Central memory CD8-positive, alpha-beta T cell (primary cell): ENCODE measurements around the gene RNF8.
"Not testable (repeated sequence)": the region's sequence is repeated elsewhere in the genome, so short reads cannot be mapped to it uniquely, and the experiment has no call there.

Experiments used
- ATAC-seq: fragments of 150-1000 bp; cut with Tn5 transposase; replicated peaks from 2 replicates; pipeline ENCODE4 v1.10.0; 2022; ENCODE audit warnings: mild to moderate bottlenecking, moderate FRiP score, moderate number of reproducible peaks; ENCODE audit not compliant: poor library complexity, severe bottlenecking; ENCODE audit errors: extremely low read depth
- DNase-seq, 2 donors: peaks; one replicate each; pipeline ENCODE4 v3.0.0; 2021; ENCODE audit warnings: low spot score in 2 of 2
- H3K27ac Mint-ChIP-seq: one replicate; pipeline ENCODE4 v1.8.0; 2022; ENCODE audit warnings: low read depth, mild to moderate bottlenecking, moderate library complexity, mixed read lengths
- H3K27me3 Mint-ChIP-seq: one replicate; pipeline ENCODE4 v1.8.0; 2022; ENCODE audit warnings: mixed read lengths
- H3K36me3 Mint-ChIP-seq: one replicate; pipeline ENCODE4 v1.8.0; 2022; ENCODE audit warnings: mild to moderate bottlenecking, moderate library complexity, mixed read lengths; ENCODE audit not compliant: insufficient read depth
- H3K4me1 Mint-ChIP-seq: one replicate; pipeline ENCODE4 v1.8.0; 2022; ENCODE audit warnings: mixed read lengths
- H3K4me3 Mint-ChIP-seq: one replicate; pipeline ENCODE4 v1.8.0; 2022; ENCODE audit warnings: mild to moderate bottlenecking, moderate library complexity, mixed read lengths
- H3K9me3 Mint-ChIP-seq: one replicate; pipeline ENCODE4 v1.8.0; 2022; ENCODE audit warnings: mixed read lengths

Gene RNF8

GRCh38 chr6:37353761-37354525 lies at the start of gene RNF8:
TSS of gene RNF8 (plus strand) at chr6:37353983. CDS start at chr6:37354165, 182 bp downstream.
- Mint-ChIP-seq H3K27ac (peak within 1 kb of the TSS; percentile 96), H3K36me3 (peaks cover 14% of the 10 kb centered on the region), H3K27me3 (no peaks in the 10 kb centered on the region), H3K9me3 (no peaks in the 10 kb centered on the region), H3K4me3 (peak within 1 kb of the TSS; percentile 99), H3K4me1 (peaks cover 49% of the 10 kb centered on the region)
- ATAC-seq (peak; percentile 93), DNase-seq (peak; percentile 66 to 78)

GRCh38 chr6:37304766-37305165 lies 49.0 kb upstream of the RNF8 start:
- no peaks in the 10 kb centered on the region for H3K9me3 Mint-ChIP-seq
- peaks cover 18% of the 10 kb centered on the region for H3K36me3 Mint-ChIP-seq
- ATAC-seq: no peak
- H3K27me3 Mint-ChIP-seq: no peaks in the 10 kb centered on the region
- H3K27ac Mint-ChIP-seq: no peak overlapping the region
- no peak overlapping the region for H3K4me3 Mint-ChIP-seq
- no peak for DNase-seq
- no peaks in the 10 kb centered on the region for H3K4me1 Mint-ChIP-seq

- no peaks in the 10 kb centered on the region for H3K27me3 Mint-ChIP-seq
- DNase-seq (no peak), ATAC-seq (no peak)
- H3K4me1 Mint-ChIP-seq: no peaks in the 10 kb centered on the region
- no peak overlapping the region for H3K4me3 Mint-ChIP-seq
- H3K27ac Mint-ChIP-seq: no peak overlapping the region
- no peaks in the 10 kb centered on the region for H3K9me3 Mint-ChIP-seq
- peaks cover 17% of the 10 kb centered on the region for H3K36me3 Mint-ChIP-seq
Observed at GRCh38 chr6:37305841-37306425, 47.9 kb upstream of the RNF8 start.

- Mint-ChIP-seq H3K27ac (no peak overlapping the region), H3K36me3 (peaks cover 15% of the 10 kb centered on the region), H3K27me3 (no peaks in the 10 kb centered on the region), H3K4me1 (no peaks in the 10 kb centered on the region), H3K9me3 (no peaks in the 10 kb centered on the region), H3K4me3 (no peak overlapping the region)
- ATAC-seq (no peak), DNase-seq (no peak)
Observed at GRCh38 chr6:37306624-37307222, 47.1 kb upstream of the RNF8 start.

- not testable (repeated sequence) for ATAC-seq, DNase-seq, H3K27me3 Mint-ChIP-seq, H3K4me1 Mint-ChIP-seq, H3K9me3 Mint-ChIP-seq, H3K27ac Mint-ChIP-seq, H3K4me3 Mint-ChIP-seq
- H3K36me3 Mint-ChIP-seq: peaks cover 18% of the 10 kb centered on the region
Observed at GRCh38 chr6:37307484-37307883, 46.3 kb upstream of the RNF8 start.

- H3K9me3 Mint-ChIP-seq: no peaks in the 10 kb centered on the region
- H3K36me3 Mint-ChIP-seq: peaks cover 19% of the 10 kb centered on the region
- no peaks in the 10 kb centered on the region for H3K27me3 Mint-ChIP-seq
- DNase-seq (no peak), ATAC-seq (no peak)
- no peak overlapping the region for H3K4me3 Mint-ChIP-seq
- no peak overlapping the region for H3K27ac Mint-ChIP-seq
- H3K4me1 Mint-ChIP-seq: no peaks in the 10 kb centered on the region
Observed at GRCh38 chr6:37308069-37308815, 45.5 kb upstream of the RNF8 start.

- Mint-ChIP-seq H3K4me1 (no peaks in the 10 kb centered on the region), H3K36me3 (peaks cover 21% of the 10 kb centered on the region), H3K27me3 (no peaks in the 10 kb centered on the region), H3K27ac (no peak overlapping the region), H3K9me3 (no peaks in the 10 kb centered on the region), H3K4me3 (no peak overlapping the region)
- DNase-seq (no peak), ATAC-seq (no peak)
Observed at GRCh38 chr6:37309046-37309445, 44.7 kb upstream of the RNF8 start.

GRCh38 chr6:37309692-37310091 lies 44.1 kb upstream of the RNF8 start:
- Mint-ChIP-seq H3K27ac (no peak overlapping the region), H3K4me1 (peaks cover 1% of the 10 kb centered on the region), H3K36me3 (peaks cover 24% of the 10 kb centered on the region), H3K4me3 (no peak overlapping the region), H3K9me3 (no peaks in the 10 kb centered on the region), H3K27me3 (no peaks in the 10 kb centered on the region)
- no peak for DNase-seq
- no peak for ATAC-seq

- Mint-ChIP-seq H3K4me3 (no peak overlapping the region), H3K36me3 (peaks cover 23% of the 10 kb centered on the region), H3K4me1 (peaks cover 4% of the 10 kb centered on the region), H3K9me3 (no peaks in the 10 kb centered on the region), H3K27ac (no peak overlapping the region), H3K27me3 (no peaks in the 10 kb centered on the region)
- no peak for ATAC-seq
- no peak for DNase-seq
Observed at GRCh38 chr6:37310966-37311365, 42.8 kb upstream of the RNF8 start.

GRCh38 chr6:37311741-37312473 lies 41.9 kb upstream of the RNF8 start:
- no peak for DNase-seq
- Mint-ChIP-seq H3K4me1 (peaks cover 4% of the 10 kb centered on the region), H3K9me3 (no peaks in the 10 kb centered on the region), H3K4me3 (no peak overlapping the region), H3K27ac (peak overlapping the region; percentile 46), H3K27me3 (no peaks in the 10 kb centered on the region), H3K36me3 (peaks cover 21% of the 10 kb centered on the region)
- ATAC-seq: no peak

- Mint-ChIP-seq H3K4me1 (peaks cover 4% of the 10 kb centered on the region), H3K36me3 (peaks cover 19% of the 10 kb centered on the region), H3K4me3 (no peak overlapping the region), H3K27ac (no peak overlapping the region), H3K9me3 (no peaks in the 10 kb centered on the region), H3K27me3 (no peaks in the 10 kb centered on the region)
- DNase-seq (no peak), ATAC-seq (no peak)
Observed at GRCh38 chr6:37313723-37314486, 39.9 kb upstream of the RNF8 start.
